Neural progenitor cell (in vitro differentiated cells): ENCODE measurements around the gene TSEN15.

Experiments used
- CTCF ChIP-seq: fragments of 200-600 bp; sonication (generic); IDR thresholded peaks from 2 replicates; pipeline ENCODE4 v1.5.1; 2017; ENCODE audit warnings: antibody characterized with exemption, mild to moderate bottlenecking
- EZH2 ChIP-seq: fragments of 200-600 bp; sonication (generic); IDR thresholded peaks from 2 replicates; pipeline ENCODE4 v1.6.1; 2017; ENCODE audit warnings: antibody characterized with exemption, mild to moderate bottlenecking, moderate library complexity
- EZH2phosphoT487 ChIP-seq: fragments of 200-600 bp; sonication (generic); IDR thresholded peaks from 2 replicates; pipeline ENCODE4 v1.6.1; 2017; ENCODE audit warnings: antibody characterized with exemption

GRCh38 chr1:184113251-184113650 is 61.7 kb downstream of the TSEN15 start:
- TF ChIP-seq EZH2: no peak
- TF ChIP-seq CTCF: no peak
- no peak for TF ChIP-seq EZH2phosphoT487
